T-helper 2 cell treated with Interferon-gamma antibody and Interleukin-4, amounts not matched to agents 5 μg/mL and 100 μg/mL, for 36 hours (primary cell): ENCODE data around the gene C4B.
"Not testable (repeated sequence)": the region's sequence is repeated elsewhere in the genome, so short reads cannot be mapped to it uniquely, and the experiment has no call there.

Source experiments
- DNase-seq: peaks from one replicate; pipeline ENCODE4 v3.0.0; 2021; ENCODE audit warnings: low spot score
- H3K27ac Mint-ChIP-seq: one replicate; pipeline ENCODE4 v1.8.0; 2021; ENCODE audit warnings: mild to moderate bottlenecking, mixed read lengths
- H3K27me3 Mint-ChIP-seq: one replicate; pipeline ENCODE4 v1.8.0; 2021; ENCODE audit warnings: low read depth, mixed read lengths
- H3K36me3 Mint-ChIP-seq: one replicate; pipeline ENCODE4 v1.8.0; 2021; ENCODE audit warnings: low read depth, mixed read lengths
- H3K4me1 Mint-ChIP-seq: one replicate; pipeline ENCODE4 v1.8.0; 2021; ENCODE audit warnings: low read depth, mixed read lengths
- H3K4me3 Mint-ChIP-seq: one replicate; pipeline ENCODE4 v1.8.0; 2022; ENCODE audit warnings: mild to moderate bottlenecking, moderate library complexity, mixed read lengths
- H3K9me3 Mint-ChIP-seq: one replicate; pipeline ENCODE4 v1.8.0; 2021; ENCODE audit warnings: mixed read lengths

Gene C4B

GRCh38 chr6:32014547-32014946, at the start of gene C4B:
TSS of gene C4B (plus strand) at chr6:32014795. CDS start at chr6:32014846, 51 bp downstream.
- not testable (repeated sequence) for H3K27ac Mint-ChIP-seq, H3K9me3 Mint-ChIP-seq, H3K36me3 Mint-ChIP-seq, DNase-seq, H3K27me3 Mint-ChIP-seq, H3K4me1 Mint-ChIP-seq, H3K4me3 Mint-ChIP-seq

GRCh38 chr6:31965700-31966099, 48.9 kb upstream of the C4B start:
- Mint-ChIP-seq H3K9me3 (no peaks in the 10 kb centered on the region), H3K27ac (no peak overlapping the region), H3K4me3 (no peak overlapping the region), H3K36me3 (peaks cover 62% of the 10 kb centered on the region), H3K4me1 (peaks cover 9% of the 10 kb centered on the region), H3K27me3 (no peaks in the 10 kb centered on the region)
- no peak for DNase-seq

GRCh38 chr6:31966506-31966905, 48.1 kb upstream of the C4B start:
- H3K4me1 Mint-ChIP-seq = peaks cover 8% of the 10 kb centered on the region
- H3K36me3 Mint-ChIP-seq = peaks cover 54% of the 10 kb centered on the region
- no peaks in the 10 kb centered on the region for H3K27me3 Mint-ChIP-seq
- no peak overlapping the region for H3K27ac Mint-ChIP-seq
- no peak overlapping the region for H3K4me3 Mint-ChIP-seq
- no peak for DNase-seq
- no peaks in the 10 kb centered on the region for H3K9me3 Mint-ChIP-seq

DNA sequence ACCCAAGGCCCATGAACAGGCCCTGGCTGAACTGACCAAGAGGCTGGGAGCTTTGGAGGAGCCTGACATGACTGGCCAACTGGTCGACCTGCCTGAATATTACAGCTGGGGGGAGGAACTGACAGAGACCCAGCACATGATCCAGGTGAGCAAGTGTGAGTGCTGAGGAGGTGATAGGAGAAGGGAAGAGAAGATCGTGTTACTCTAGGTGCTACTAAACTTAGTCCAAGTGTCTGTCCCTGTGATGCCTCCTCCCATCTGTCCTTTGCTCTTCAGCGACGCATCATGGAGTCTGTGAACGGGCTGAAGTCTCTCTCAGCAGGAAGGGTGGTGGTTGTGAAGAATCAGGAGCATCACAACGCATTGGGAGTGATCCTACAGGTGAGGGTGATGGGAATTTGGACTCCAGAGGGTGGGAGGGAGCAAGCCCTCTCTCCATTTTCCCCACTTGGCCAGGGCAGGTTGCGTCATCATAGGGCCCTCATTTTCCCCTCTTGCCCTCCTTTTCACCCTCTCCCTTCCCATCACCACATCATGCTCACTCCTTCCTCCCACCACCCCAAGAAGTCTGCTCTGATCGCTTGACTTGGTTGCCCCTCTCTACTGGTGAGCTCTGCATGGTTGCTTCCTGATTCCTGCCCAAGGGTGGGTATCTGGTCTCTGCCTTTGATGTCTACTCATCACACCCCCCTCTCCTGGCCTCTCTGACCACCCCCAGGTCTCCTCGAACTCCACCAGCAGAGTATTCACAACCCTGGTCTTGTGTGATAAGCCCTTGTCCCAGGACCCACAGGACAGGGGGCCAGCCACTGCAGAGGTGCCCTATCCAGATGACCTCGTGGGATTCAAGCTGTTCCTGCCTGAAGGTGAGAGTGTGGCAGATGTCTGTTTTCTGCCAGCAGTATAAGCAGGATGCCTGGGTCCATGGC, 47.3 kb upstream of the C4B start:
- Mint-ChIP-seq H3K4me1 (peaks cover 8% of the 10 kb centered on the region), H3K27me3 (no peaks in the 10 kb centered on the region), H3K4me3 (no peak overlapping the region), H3K27ac (no peak overlapping the region), H3K36me3 (peaks cover 48% of the 10 kb centered on the region), H3K9me3 (no peaks in the 10 kb centered on the region)
- DNase-seq = no peak

GRCh38 chr6:31967926-31968320, 46.7 kb upstream of the C4B start:
- Mint-ChIP-seq H3K27ac (no peak overlapping the region), H3K36me3 (peaks cover 42% of the 10 kb centered on the region), H3K4me3 (no peak overlapping the region), H3K27me3 (no peaks in the 10 kb centered on the region), H3K4me1 (peaks cover 12% of the 10 kb centered on the region), H3K9me3 (no peaks in the 10 kb centered on the region)
- DNase-seq = no peak

GRCh38 chr6:31968326-31968725, 46.3 kb upstream of the C4B start:
- H3K27ac Mint-ChIP-seq = no peak overlapping the region
- H3K27me3 Mint-ChIP-seq = no peaks in the 10 kb centered on the region
- peaks cover 16% of the 10 kb centered on the region for H3K4me1 Mint-ChIP-seq
- peaks cover 37% of the 10 kb centered on the region for H3K36me3 Mint-ChIP-seq
- H3K4me3 Mint-ChIP-seq = no peak overlapping the region
- no peak for DNase-seq
- no peaks in the 10 kb centered on the region for H3K9me3 Mint-ChIP-seq

DNA sequence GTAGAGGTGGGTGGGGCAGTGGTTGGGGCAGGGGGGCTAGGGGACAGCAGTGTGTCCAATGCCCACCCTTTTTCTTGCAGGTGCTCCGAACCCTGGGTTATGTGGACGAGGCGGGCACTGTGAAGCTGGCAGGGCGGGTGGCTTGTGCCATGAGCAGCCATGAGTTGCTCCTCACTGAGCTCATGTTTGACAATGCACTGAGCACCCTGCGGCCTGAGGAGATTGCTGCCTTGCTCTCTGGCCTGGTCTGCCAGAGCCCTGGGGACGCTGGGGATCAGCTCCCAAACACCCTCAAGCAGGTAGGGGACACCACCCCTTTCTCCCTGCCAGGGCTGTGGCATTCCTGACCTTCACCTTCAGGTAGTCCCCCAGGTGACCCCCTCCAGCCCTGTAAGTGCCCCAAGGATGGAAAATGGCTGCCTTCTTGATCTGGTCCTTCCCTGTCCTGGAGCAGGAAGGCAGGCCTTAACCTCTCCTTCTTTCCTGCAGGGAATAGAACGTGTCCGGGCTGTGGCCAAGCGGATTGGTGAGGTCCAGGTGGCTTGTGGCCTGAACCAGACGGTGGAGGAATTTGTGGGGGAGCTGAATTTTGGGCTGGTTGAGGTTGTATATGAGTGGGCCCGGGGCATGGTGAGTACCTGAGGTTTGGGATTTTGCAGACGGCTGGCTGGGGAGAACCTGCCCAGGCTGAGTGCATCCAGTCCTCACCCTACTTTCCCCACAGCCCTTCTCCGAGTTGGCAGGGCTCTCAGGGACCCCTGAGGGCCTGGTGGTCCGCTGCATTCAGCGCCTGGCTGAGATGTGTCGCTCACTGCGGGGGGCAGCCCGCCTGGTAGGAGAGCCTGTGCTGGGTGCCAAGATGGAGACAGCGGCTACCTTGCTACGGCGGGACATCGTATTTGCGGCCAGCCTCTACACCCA, 45.5 kb upstream of the C4B start:
- no peak overlapping the region for H3K4me3 Mint-ChIP-seq
- H3K4me1 Mint-ChIP-seq = peaks cover 18% of the 10 kb centered on the region
- H3K9me3 Mint-ChIP-seq = no peaks in the 10 kb centered on the region
- DNase-seq = no peak
- peak overlapping the region; percentile 33 for H3K27ac Mint-ChIP-seq
- H3K27me3 Mint-ChIP-seq = no peaks in the 10 kb centered on the region
- H3K36me3 Mint-ChIP-seq = peaks cover 34% of the 10 kb centered on the region

GRCh38 chr6:31969712-31970603, 44.6 kb upstream of the C4B start:
- H3K4me3 Mint-ChIP-seq = peak overlapping the region; percentile 60
- no peaks in the 10 kb centered on the region for H3K9me3 Mint-ChIP-seq
- H3K36me3 Mint-ChIP-seq = peaks cover 32% of the 10 kb centered on the region
- peak overlapping the region; percentile 100 for H3K27ac Mint-ChIP-seq
- DNase-seq = no peak
- no peaks in the 10 kb centered on the region for H3K27me3 Mint-ChIP-seq
- H3K4me1 Mint-ChIP-seq = peaks cover 18% of the 10 kb centered on the region

DNA sequence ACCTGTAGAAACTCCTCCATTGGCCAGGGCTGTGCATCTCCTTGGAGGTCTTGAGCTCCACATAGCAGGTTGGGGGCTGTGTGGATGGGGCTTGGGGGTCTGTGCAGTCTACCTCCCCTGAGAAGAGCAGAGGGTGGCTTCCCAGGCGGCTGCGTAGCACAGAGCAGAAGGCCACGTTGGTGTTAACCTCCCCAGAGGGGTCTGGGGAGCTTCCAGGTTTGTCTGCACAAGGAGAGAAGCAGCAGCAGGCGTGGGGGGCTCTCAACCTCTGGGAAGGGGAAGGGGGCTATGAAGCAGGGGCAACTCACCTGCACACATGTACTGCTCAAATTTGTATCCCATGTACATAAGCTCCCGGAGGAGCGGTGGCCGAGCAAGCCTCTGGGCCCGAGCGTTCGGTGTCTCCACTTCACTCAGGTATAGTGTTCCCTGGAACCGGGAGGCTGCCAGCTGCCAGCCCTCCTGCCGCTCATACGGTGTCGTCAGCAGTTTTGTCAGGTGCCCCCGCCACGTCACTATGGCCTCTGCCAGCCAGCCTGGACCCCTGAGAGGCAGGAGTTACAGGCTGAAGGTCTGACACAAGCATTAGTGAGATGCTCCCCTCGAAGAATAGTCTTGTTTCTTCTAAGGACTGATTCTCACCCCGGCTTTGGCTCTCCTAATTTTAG, 43.9 kb upstream of the C4B start:
- Mint-ChIP-seq H3K4me3 (peak overlapping the region; percentile 98), H3K27me3 (no peaks in the 10 kb centered on the region), H3K27ac (peak overlapping the region; percentile 100), H3K9me3 (no peaks in the 10 kb centered on the region), H3K4me1 (peaks cover 18% of the 10 kb centered on the region), H3K36me3 (peaks cover 30% of the 10 kb centered on the region)
- no peak for DNase-seq

- Mint-ChIP-seq H3K9me3 (no peaks in the 10 kb centered on the region), H3K27ac (peak overlapping the region; percentile 100), H3K4me1 (peaks cover 18% of the 10 kb centered on the region), H3K4me3 (peak overlapping the region; percentile 98), H3K27me3 (no peaks in the 10 kb centered on the region), H3K36me3 (peaks cover 27% of the 10 kb centered on the region)
- no peak for DNase-seq
Observed at GRCh38 chr6:31971279-31971992, 43.2 kb upstream of the C4B start.

DNA sequence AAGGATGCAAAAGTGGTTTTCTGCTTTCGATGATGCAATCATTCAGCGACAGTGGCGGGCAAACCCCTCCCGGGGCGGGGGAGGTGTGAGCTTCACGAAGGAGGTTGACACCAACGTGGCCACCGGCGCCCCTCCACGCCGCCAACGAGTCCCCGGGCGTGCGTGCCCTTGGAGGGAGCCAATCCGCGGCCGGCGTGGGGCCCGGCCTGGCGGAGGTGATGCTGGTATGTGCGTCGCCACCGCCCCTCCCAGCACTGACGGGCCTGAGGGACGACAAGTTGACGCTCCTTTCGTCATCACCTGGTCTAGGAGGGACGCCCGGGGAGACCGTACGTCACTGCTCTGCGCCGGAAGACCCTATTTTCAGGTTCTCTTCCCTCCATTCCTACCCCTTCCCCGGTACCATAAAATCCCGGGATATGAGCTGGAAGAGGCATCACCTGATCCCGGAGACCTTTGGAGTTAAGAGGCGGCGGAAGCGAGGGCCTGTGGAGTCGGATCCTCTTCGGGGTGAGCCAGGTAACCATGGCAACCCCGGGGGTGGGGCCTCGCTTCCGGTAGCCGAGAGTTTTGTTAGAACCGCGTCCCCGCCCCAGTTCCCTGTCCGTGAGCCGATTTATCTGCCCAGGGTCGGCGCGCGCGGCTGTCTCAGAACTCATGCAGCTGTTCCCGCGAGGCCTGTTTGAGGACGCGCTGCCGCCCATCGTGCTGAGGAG, 42.4 kb upstream of the C4B start, which contains the start of gene DXO:
Gene DXO (minus strand): TSS at position 146 of the 716 bp plus-strand sequence. CDS start 463 bp downstream, outside the sequence.
- peak within 1 kb of the TSS; percentile 100 for H3K27ac Mint-ChIP-seq
- no peaks in the 10 kb centered on the region for H3K9me3 Mint-ChIP-seq
- peaks cover 27% of the 10 kb centered on the region for H3K36me3 Mint-ChIP-seq
- peaks cover 18% of the 10 kb centered on the region for H3K4me1 Mint-ChIP-seq
- no peaks in the 10 kb centered on the region for H3K27me3 Mint-ChIP-seq
- peak; percentile 98 for DNase-seq
- H3K4me3 Mint-ChIP-seq = peak within 1 kb of the TSS; percentile 98
